K562 (cell line): ENCODE results near the gene CLEC2L. TPM values are rescaled to one million over a fixed set of nuclear protein-coding genes. Genes with fewer than 3 reads are reported as not detected.

Experiments used
- ATF7 ChIP-seq: fragments of 450-650 bp; IDR thresholded peaks from 2 replicates; pipeline ENCODE4 v1.7.1; 2014; ENCODE audit warnings: mild to moderate bottlenecking, moderate library complexity
- CHD1 ChIP-seq: fragments of 200-600 bp; sonication (generic); IDR thresholded peaks from one replicate; pipeline ENCODE4 v1.6.1; 2012; ENCODE audit warnings: mild to moderate bottlenecking, moderate library complexity, low read length, inconsistent platforms
- CREB1 ChIP-seq, 2 experiments: sonication (generic) in 1 of 2; formaldehyde crosslinking in 1 of 2; IDR thresholded peaks; 2 replicates each; pipeline versions ENCODE4 v1.6.1 to v1.8.0; 2012 to 2022; ENCODE audit warnings: inconsistent platforms in 1 of 2, mild to moderate bottlenecking in 1 of 2, missing genetic modification reagents in 1 of 2, moderate library complexity in 1 of 2
- E2F5 ChIP-seq: sonication (generic); formaldehyde crosslinking; IDR thresholded peaks from 2 replicates; pipeline ENCODE4 v1.8.0; 2022; ENCODE audit warnings: mild to moderate bottlenecking, missing genetic modification reagents
- ELF2 ChIP-seq: fragments of 250-450 bp; sonication (Bioruptor Pico); IDR thresholded peaks from 2 replicates; pipeline ENCODE4 v1.5.0; 2021; ENCODE audit warnings: mild to moderate bottlenecking
- GABPB1 ChIP-seq: sonication (generic); formaldehyde crosslinking; IDR thresholded peaks from 2 replicates; pipeline ENCODE4 v1.8.0; 2022; ENCODE audit warnings: mild to moderate bottlenecking, missing genetic modification reagents
- GATAD2B ChIP-seq: fragments of 450-650 bp; IDR thresholded peaks from 2 replicates; pipeline ENCODE4 v1.6.1; 2017; ENCODE audit warnings: mild to moderate bottlenecking, borderline replicate concordance
- MCM2 ChIP-seq: fragments of 450-650 bp; IDR thresholded peaks from 2 replicates; pipeline ENCODE4 v1.6.1; 2017; ENCODE audit warnings: low read depth, mild to moderate bottlenecking
- MIER1 ChIP-seq: fragments of 450-650 bp; IDR thresholded peaks from 2 replicates; pipeline ENCODE4 v1.6.1; 2016; ENCODE audit warnings: antibody characterized with exemption, mild to moderate bottlenecking, low read depth
- NFIX ChIP-seq: fragments of 250-450 bp; sonication (Bioruptor Pico); IDR thresholded peaks from 2 replicates; pipeline ENCODE4 v1.4.0; 2020; ENCODE audit warnings: low read depth, mild to moderate bottlenecking, moderate library complexity
- NFRKB ChIP-seq: fragments of 450-650 bp; IDR thresholded peaks from 2 replicates; pipeline ENCODE4 v1.6.1; 2016; ENCODE audit warnings: low read depth
- NR0B1 ChIP-seq: fragments of 450-650 bp; IDR thresholded peaks from one replicate; pipeline ENCODE4 v1.6.1; 2018; ENCODE audit warnings: mild to moderate bottlenecking, moderate library complexity; ENCODE audit not compliant: partially characterized antibody
- NR2C2 ChIP-seq, 2 experiments: fragments of 200-800 bp in 1 of 2; sonication (Bioruptor generic) in 1 of 2; sonication (generic) in 1 of 2; formaldehyde crosslinking in 1 of 2; IDR thresholded peaks; 2 replicates each; pipeline versions ENCODE4 v1.6.1 to v1.8.0; 2016 to 2022; ENCODE audit warnings: mild to moderate bottlenecking in 1 of 2, missing compliant biosample characterization in 1 of 2, missing genetic modification characterization in 1 of 2, missing genetic modification reagents in 1 of 2
- PBX2 ChIP-seq, 2 experiments: IDR thresholded peaks in 1 of 2; conservative IDR thresholded peaks in 1 of 2; 2 replicates each; pipeline ENCODE4 v1.6.1; 2016; ENCODE audit warnings: low read depth in 2 of 2, mild to moderate bottlenecking in 1 of 2, missing compliant biosample characterization in 1 of 2, missing genetic modification characterization in 1 of 2, moderate library complexity in 1 of 2
- PPARD ChIP-seq: fragments of 250-450 bp; sonication (Bioruptor Pico); IDR thresholded peaks from 2 replicates; pipeline ENCODE4 v1.8.0; 2022; ENCODE audit warnings: inconsistent platforms, mild to moderate bottlenecking, moderate library complexity
- RBFOX2 ChIP-seq: fragments of 200-400 bp; formaldehyde crosslinking; IDR thresholded peaks from 2 replicates; pipeline ENCODE4 v1.6.1; 2017; ENCODE audit warnings: low read depth, mild to moderate bottlenecking, low read length, moderate library complexity
- SAFB ChIP-seq: fragments of 200-400 bp; formaldehyde crosslinking; IDR thresholded peaks from 2 replicates; pipeline ENCODE4 v1.6.1; 2017; ENCODE audit warnings: low read depth, low read length, borderline replicate concordance
- SMARCC2 ChIP-seq: fragments of 450-650 bp; IDR thresholded peaks from 2 replicates; pipeline ENCODE4 v1.6.1; 2017; ENCODE audit warnings: antibody characterized with exemption, moderate library complexity, mild to moderate bottlenecking, low read depth
- SMC3 ChIP-seq: conservative IDR thresholded peaks from 2 replicates; pipeline ENCODE4 v1.6.1; 2011; ENCODE audit warnings: low read depth, low read length, improper control_type of control experiment; ENCODE audit not compliant: insufficient read depth
- ZNF12 ChIP-seq: sonication (generic); formaldehyde crosslinking; IDR thresholded peaks from 2 replicates; pipeline ENCODE4 v1.4.0; 2020; ENCODE audit warnings: mild to moderate bottlenecking, missing genetic modification reagents
- ZNF274 ChIP-seq: IDR thresholded peaks from 2 replicates; pipeline ENCODE4 v1.6.1; 2011; ENCODE audit warnings: low read depth, mild to moderate bottlenecking, low read length, moderate library complexity, borderline replicate concordance
- ZNF436 ChIP-seq: fragments of 250-450, 450-650 bp; sonication (Bioruptor Pico); formaldehyde crosslinking; IDR thresholded peaks from 2 replicates; pipeline ENCODE4 v1.7.0; 2020; ENCODE audit warnings: mild to moderate bottlenecking
- polyA plus RNA-seq, 8 experiments: library from polyadenylated mRNA; depleted of rRNA in 4 of 8; stranded (reverse) in 5 of 8; unstranded in 3 of 8; fragments of >200 nt; fragmentation: Nextera tagmentation in 2 of 8; fragmentation: Illumina TruSeq in 1 of 8; extraction: Ambion mirVana in 2 of 8; extraction: Trizol in 1 of 8; gene quantifications; 2 replicates each; pipeline versions ENCODE4 v1.2.1 to v1.2.3, GENCODE V29; 2011 to 2014; ENCODE audit warnings: inconsistent platforms in 1 of 8, missing spikeins in 1 of 8
- total RNA-seq, 7 experiments: library from RNA; depleted of rRNA in 6 of 7; stranded (reverse); fragments of >200 nt in 6 of 7; fragmentation: Illumina TruSeq in 2 of 7; extraction: Trizol in 2 of 7; gene quantifications; 2 replicates each; pipeline versions ENCODE4 v1.2.1 to v1.2.3, GENCODE V29; 2011 to 2021; ENCODE audit warnings: low replicate concordance in 1 of 7

CLEC2L gene
- total and polyA plus RNA-seq, 9 of the 15 experiments (the other 6 are each of a cell fraction or from before 2014, with no cell fraction given), result 0.84 to 5.5 (median 1.8) TPM

DNA sequence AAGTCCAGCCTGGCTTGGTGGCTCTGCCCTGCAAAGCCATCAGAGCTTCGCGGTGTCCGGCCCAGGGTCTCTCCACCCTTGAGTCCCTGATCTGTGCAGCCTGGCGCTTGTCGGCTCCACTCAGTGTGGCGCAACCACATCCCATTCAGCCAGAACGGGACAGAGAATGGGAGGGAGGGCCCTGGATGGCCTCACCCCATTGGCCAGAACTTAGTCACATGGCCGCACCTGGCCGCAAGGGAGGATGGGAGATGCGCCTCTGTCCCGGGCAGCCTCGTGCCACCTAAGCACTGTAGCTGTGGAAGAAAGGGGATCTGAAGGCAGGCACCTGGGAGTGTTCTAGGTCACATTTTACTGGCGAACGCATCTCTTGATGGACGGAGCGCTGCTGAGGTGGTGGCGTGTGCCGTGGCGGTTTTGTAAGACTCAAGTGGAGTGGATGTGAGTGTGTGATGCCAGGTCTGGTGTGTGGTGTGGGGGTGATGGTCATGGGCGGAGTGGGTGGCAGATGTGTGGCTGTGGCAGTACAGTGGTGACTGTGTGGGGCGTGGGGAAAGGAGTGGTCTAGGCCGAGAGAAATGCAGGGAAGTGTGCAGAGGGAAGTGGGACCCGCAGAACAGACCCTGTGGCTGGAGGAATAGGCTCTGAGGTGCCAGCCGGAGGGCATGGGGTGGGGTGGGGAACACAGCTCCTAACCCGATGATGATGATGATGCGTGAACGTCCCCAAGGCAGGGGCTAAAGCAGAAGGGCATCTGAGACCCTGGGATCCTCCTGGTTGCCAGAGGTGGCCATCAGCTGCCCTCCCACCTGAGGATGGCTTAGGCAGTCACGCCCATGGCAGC, 19.0 kb downstream of the CLEC2L start (continued):
- TF ChIP-seq CHD1 (peak; percentile 55), NFRKB (no peak), NR0B1 (no peak), NR2C2 (CRISPR knock-in tag; IDR thresholded peaks at IDR 0.05) (0 out of 2 replicates have a peak, but pooled peaks have one; percentile 32), NR2C2 (tag; IDR thresholded peaks at IDR 0.05) (no peak), GABPB1 (peak; percentile 57; the same call in 1 of the 2 replicates), SMARCC2 (no peak), ELF2 (CRISPR knock-in tag) (no peak), MIER1 (no peak), PPARD (CRISPR knock-in tag) (no peak), ATF7 (no peak), SAFB (no peak), CREB1 (IDR thresholded peaks at IDR 0.05) (no peak), CREB1 (CRISPR knock-in tag; IDR thresholded peaks at IDR 0.05) (no peak), MCM2 (no peak), SMC3 (no peak), PBX2 (CRISPR knock-in tag; IDR thresholded peaks at IDR 0.05; ENCODE audit: low read depth) (no peak), PBX2 (tag; conservative IDR thresholded peaks at IDR 0.05; ENCODE audit: low read depth) (no peak), ZNF436 (no peak), RBFOX2 (peak; percentile 67), NFIX (CRISPR knock-in tag) (no peak), E2F5 (CRISPR knock-in tag) (0 out of 2 replicates have a peak, but pooled peaks have one; percentile 67), ZNF12 (peak; percentile 47; the same call in 1 of the 2 replicates), GATAD2B (no peak), ZNF274 (no peak)
